Stimulated activated CD8-positive, alpha-beta memory T cell treated with anti-CD3 and anti-CD28 coated beads, Interleukin-4, amount 100 ng/mL, for 24 hours (primary cell): ENCODE results near the gene ANKRD44.
"Not testable (repeated sequence)": the region's sequence is repeated elsewhere in the genome, so short reads cannot be mapped to it uniquely, and the experiment has no call there.

Experiments used
- DNase-seq: peaks from one replicate; pipeline ENCODE4 v3.0.0-alpha.2; 2020; ENCODE audit warnings: low read depth

ANKRD44 gene

DNA sequence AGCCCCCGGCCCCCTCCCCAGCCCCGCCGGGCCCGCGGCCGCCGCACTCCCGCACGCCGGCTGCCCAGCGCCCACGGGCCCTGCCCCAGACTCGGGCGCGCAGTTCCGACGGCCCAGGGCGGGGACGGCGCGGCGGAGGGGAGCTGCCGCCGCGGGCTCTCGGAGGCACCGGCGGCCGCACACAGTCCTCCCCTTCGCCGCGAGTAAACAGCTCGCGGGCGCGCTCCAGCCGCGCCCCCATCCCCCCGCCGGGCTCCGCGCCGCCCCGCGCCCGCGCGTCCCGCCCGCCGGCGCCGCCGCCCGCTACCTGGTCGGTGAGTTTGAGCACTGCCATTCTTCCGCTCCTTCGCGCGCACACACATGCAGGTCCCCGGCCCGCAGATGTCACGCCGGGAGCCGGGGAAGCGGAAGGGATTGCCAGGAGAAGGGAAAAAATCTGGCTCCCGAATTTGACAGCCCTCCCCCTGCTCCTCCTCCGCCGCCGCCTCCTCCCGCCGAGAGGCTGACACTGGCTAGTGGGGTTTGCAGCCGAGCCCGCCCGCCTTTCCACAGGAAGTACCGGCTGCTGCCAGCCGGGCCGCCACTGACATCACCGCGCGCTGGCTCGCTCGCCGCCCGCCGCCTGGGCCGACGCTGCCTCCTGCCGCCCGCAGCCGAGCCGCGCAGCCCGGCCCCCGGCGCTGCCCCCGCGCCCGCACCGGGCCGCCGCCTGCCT, at the start of gene ANKRD44:
Gene ANKRD44, minus strand, starts transcription at position 510 of the 715 bp plus-strand sequence. Its CDS starts 176 bp downstream, at position 334.
- DNase-seq, result peak; percentile 86

DNA sequence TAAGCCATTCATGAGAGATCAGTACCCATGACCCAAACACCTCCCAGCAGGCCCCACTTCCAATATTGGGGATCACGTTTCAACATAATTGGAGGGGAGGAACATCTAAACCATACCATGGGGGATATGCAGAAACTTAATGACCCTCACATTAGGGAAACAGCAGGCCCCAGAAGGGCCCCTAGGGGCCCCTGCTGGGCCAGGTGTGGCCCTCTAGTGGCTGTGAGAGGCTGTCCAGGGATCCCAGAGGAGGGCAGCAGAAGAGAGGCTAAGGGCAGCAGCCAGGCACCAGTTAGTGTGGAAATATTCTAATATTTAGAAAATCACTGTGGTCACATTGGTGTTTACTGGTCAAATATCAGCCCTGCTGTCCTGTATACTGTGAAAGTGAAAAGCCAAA, 49.3 kb upstream of the ANKRD44 start:
- DNase-seq, result no peak

DNA sequence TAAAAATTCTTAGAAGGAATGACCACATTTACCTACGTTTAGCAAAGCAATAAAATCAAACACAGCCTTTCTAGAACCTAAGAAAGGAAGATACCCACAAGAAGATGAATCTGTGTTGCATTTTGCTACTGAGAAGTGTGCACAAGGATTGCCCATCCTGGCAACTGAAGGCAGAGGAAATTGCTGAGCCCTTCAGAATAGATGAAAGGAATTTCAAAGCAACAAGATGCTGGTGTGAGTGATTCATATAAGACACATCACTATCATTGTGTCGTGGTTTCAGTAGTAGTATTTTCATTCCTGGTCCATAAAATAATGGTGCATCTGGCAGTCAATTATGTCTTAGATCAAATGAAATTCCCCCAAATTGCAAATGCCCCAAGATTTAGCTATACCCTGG, 48.4 kb upstream of the ANKRD44 start:
- DNase-seq, result no peak

DNA sequence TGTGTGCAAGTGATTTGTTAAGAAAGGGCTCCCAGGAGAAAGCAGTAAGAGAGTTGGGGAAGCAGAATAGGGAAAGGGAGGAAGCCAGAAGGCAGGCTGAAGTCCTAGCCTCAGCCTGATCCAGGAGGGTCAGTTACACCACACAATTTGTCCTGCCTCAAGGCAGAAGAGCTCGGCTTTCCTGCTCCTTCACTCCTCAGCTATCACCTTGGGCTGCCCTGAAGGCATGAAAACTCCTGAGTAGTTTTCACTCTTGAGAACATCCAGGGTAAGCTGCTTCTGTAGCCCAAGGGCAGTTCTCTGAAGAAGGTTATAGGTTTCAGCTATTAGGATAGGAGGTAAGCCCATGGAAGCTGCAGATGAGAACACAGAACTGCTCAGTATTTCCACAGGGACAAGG, 47.4 kb upstream of the ANKRD44 start:
- no peak for DNase-seq

DNA sequence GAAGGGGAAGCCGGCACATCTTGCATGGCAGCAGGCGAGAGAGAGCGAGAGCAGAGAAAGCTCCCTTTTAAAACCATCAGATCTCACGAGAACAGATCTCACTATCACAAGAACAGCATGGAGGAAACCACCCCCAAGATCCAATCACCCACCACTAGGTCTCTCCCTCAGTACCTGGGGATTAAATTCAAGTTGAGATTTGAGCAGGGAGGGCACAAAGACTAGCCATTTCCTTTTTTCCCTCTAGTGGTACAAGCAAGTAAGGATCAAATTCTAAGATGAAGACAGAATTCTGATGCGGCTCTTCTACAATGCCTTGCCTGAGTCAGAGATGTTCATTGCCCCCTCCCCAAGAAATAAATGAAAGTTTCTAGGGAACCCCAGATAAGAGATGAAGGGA, 45.6 kb upstream of the ANKRD44 start:
- DNase-seq, result no peak

DNA sequence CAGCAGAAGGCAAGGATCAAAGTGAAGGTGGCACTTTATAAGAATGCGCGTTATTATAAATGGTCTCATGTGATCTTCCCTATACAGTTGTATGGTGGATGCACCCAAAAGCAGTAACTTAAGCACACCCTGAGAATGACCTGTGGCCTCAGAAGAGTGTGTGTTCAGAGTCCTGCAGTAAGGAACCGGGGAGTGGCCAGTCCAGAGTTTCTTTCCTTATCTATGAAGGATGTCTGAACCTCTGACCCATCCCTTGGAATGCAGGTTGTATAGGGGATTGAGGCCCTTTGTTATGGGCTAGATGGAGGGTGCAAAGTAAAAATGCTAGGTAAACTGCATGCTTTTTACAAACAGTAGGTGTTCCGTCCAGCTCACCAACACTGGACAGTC, 43.6 kb upstream of the ANKRD44 start:
- DNase-seq, result no peak

DNA sequence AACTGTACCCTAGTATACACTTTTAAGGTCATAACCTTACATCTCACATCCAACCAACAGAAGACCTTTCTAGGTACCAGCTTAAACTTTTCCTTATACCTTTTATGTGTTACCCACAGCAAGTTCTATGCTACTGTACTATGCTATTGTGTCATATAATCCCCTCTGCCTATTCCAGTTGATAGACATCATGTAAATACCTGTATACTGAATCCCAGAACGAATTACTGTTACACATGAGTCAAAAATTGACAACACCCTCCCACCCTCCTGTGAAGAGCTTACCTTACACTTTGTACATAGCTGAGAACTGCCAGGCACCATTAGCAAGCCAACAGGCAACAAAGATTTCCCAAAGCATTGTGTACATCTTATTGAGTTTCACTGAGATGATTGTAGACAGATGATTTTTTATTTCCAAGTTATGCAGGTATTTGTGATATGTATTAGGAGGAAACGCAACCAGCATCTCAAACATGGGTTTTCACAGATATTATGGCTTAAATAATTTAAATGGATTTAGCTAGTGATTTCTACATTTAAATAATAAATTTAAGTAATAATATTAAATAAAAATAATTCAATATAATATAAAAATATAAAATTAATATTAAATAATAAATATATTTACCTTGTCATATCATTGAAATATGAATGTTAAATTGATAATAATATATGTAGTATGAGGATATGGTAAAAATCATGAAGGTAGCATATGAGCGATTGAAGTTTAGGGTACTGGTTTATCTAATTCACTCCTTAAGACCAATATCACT, 43.0 kb upstream of the ANKRD44 start:
- DNase-seq, result no peak

DNA sequence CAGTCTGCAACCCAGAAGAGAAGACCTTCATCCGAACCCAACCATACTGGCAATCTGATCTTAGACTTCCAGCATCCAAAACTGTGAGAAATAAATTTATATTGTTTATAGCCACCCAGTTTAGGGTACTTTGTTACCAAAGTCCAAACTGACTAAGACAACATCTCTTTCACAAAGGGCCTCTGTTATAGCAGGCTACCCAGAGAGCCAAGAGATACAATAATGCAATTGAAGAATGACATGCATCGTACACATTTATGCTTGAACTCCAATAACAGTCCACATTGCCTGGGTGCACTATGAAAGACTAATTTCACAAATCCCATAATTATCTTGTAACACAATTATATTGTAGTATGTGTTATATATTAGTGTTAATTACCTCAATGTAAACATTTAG, 39.1 kb upstream of the ANKRD44 start:
- no peak for DNase-seq

DNA sequence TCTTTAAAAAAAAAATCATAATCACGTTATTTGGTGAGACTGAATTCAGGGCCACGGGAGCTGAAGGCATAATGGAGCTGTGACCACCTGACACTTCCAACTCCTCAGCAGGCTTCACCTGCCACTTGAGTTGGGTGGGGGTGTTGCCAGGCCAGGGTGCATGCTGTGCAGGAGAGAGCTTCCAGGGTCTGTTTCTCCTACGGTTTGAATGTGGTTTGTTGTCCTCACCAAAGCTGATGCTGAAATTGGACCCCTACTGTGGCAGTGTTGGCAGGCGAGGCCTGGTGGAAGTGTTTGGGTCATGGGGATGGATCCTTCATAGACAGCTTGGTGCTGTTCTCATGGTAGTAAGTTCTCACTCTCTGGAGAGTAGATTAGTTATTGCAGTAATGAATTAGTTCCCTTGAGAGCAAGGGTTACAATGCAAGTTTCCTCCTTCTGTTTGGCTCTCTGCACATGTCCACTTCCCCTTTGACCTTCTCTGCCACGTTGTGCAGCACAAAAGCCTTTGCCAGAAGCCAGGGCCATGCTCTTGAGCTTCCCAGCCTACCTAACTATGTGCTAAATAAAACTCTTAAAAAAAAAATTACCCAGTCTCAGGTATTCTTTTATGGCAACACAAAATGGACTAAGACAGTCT, 38.3 kb upstream of the ANKRD44 start:
- no peak for DNase-seq

DNA sequence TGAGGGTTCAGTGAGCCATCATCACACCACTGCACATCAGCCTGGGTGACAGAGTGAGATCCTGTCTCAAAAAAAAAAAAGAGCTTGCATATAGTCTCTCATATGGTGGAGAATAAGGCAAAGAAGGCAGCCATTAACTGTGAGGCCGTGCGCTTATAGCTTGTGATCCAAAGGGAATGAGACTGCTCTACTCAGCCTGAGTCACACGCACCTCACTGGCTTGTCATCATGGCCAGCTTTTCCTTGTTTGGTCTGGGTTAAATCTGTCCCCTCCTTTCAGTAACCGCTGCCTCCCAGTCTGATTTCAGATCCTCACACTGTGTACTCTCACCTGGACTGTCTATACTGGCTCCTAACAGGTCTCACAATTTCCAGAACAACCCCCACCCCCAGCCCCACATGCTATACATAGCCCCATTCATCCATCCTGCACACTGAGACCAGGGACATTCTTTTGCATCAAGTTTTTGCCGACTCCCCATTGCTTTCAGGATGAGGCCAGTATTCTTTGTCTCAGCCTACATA, 35.3 kb upstream of the ANKRD44 start:
- no peak for DNase-seq

DNA sequence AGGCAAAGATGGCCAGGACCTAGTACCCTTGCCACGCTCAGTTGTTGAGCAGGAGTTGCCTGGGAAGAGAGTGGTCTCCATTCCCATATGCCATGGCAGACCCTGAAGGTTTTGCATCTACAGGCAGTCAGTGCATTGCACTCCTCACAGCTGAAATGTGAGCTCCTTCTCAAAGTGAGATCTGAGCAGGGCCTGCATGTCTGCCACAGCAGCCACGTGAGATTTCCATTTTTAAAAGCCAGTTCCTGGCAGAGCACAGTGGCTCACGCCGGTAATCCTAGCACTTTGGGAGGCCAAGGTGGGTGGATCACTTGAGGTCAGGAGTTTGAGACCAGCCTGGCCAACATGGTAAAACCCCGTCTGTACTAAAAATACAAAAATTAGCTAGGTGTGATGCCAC, 33.4 kb upstream of the ANKRD44 start:
- not testable (repeated sequence) for DNase-seq

DNA sequence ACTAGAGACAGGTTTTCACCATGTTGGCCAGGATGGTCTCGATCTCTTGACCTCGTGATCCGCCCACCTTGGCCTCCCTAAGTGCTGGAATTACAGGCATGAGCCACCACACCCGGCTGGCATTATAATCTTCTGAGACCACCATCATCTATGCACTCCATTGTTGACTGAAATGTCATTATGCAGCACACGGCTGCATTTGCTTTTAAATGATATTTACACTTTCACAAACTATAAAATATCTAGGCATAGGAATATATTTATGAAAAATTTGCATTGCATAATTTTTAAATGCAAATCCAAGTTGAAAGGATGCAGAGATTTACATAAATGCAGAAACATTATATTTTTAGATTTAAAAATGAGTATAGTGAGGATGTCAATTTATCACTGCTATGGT, 30.0 kb upstream of the ANKRD44 start:
- no peak for DNase-seq

DNA sequence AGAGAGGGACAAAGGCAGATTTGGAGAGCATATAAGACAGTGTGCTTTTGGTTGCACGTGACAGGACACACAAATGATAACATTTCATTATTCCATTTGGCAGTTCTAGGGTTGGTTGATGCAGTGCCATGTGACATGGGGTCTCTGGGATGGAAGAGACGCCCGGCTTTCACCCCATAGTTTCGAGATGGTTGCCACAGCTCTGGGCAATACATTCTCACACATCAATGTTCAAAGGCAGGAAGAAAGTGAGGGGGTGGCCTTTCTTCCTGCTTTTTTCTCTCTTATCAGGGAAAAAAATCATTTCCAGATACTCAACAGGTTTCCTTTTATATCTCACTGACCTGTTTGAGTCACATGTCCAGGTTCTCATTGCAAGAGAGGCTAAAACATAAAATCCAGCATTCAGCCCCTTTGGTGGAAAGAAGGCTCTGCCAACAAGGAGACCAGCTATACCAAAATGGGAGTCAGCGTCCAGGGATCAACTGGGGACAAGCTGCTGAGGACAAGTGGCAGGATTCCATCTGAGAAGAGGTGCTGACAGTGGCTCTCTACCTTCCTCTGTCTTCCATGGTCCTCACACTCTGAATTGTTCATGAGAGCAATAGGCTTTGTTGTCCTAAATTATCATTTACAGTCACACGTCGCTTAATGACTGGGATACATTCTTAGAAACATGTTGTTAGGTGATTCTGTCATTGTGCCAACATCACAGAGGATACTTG, 29.1 kb upstream of the ANKRD44 start:
- DNase-seq, result no peak

DNA sequence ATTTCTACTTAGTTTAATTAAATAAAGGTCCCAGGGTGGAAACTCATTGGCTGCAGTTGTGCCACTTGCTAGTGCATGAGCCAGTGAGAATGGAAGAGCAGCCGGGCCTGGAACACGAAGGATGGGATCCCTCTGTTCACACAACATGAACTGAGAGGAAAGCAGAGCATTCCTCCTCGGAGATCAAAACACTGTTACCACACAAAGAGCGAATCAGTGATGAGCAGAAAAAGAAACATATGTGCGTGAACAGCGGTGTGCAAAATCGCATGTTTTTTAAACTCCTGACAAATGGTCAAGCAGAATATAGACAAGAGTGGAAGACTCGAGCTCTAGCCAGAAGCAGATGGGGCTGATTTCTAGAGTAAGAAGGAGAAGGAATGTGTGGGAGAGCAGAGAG, 28.4 kb upstream of the ANKRD44 start:
- DNase-seq, result no peak

DNA sequence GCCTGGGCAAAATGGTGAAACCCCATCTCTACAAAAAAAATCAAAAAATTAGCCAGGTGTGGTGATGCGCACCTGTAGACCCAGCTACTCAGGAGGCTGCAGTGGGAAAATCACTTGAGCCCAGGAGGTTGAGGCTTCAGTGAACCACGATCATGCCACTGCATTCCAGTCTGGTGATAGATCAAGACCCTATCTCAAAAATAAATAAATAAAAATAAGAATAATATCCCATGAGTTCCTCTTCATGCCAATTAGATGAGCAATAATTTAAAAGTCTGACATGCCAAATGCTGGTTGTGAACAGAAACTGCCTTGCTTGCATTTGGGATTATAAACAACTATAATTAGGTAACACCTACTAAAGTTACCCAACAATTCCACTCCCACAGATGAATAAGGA, 22.1 kb upstream of the ANKRD44 start:
- DNase-seq, result no peak

DNA sequence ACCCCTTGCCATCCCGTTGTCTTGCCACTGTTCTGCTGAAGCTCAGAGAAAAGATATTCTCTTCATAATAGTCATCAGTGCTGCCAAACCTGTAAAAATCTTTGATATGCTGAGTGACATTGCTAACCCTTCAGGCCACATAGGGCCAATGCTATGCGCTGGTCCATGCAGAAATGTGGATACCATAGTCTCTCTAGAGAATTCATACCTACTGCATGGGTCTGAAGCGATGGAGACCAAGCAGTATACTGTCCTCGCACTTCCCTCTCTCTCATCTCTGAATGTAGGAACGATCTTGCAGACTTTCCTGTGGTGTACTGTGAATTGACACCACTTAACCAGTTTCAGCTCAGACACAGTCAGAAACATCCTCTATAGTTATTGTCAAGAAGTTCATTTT, 17.9 kb upstream of the ANKRD44 start:
- no peak for DNase-seq

DNA sequence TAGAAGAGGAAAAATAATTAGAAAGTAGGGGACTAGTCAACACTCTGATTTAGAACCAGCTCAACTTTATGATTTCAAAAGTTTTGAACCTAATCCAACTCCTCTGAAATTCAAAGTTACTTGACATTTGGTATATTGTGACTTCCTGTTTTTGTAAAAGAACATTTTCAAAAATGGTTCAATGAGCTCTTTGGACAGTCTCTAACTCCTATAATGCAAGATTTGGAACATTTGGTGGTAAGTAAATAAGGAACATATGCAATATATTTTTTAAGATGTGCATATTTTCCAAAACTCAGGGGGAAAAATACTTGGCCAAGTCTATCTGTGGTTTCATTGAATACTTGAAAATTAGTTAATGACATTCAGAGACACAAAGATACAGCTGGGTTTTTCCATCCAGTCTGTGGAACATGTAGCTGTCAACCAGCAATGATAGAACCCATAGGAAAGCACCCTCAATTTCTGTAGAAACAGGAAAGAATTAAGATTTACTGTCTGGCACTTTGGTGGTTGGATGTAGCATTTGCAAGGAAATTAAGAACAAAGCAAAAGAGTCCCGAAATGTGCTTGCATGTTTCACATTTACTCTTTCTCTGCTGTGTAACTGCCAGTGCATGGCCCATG, 17.0 kb upstream of the ANKRD44 start:
- DNase-seq, result no peak

DNA sequence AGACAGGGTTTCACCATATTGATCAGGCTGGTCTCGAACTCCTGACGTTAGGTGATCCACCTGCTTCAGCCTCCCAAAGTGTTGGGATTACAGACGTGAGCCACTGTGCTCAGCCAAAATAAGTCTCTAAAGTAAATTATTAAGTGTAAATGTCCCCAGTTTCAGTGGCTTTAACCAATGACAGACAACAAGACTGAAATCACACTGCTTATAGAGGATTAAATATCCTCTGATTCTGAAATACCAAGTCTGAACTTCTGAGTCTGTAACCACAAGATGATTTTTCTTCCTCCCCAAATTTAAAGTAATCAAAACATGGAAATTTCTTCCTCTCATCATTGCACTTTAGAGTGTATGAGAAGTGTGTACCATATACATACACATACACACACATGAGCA, 16.5 kb upstream of the ANKRD44 start:
- no peak for DNase-seq

DNA sequence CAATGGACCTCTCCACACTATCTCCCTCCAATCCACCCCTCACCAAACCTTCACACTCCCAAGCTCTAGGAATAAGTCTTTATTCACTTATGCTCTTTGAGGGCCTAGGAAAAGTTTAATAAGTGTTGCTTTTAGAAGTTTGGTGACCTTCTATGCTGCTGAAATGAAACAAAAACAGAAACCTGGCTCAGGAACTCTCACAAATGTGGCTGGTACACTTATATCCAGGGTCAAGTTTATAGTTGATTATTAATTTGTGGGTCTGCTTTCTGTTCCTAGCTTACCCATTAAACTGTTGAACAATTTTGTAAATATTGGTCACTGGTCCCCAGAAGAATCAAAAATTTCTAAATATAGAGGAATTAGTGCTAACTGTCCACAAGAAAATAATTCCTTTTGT, 14.2 kb upstream of the ANKRD44 start:
- no peak for DNase-seq

DNA sequence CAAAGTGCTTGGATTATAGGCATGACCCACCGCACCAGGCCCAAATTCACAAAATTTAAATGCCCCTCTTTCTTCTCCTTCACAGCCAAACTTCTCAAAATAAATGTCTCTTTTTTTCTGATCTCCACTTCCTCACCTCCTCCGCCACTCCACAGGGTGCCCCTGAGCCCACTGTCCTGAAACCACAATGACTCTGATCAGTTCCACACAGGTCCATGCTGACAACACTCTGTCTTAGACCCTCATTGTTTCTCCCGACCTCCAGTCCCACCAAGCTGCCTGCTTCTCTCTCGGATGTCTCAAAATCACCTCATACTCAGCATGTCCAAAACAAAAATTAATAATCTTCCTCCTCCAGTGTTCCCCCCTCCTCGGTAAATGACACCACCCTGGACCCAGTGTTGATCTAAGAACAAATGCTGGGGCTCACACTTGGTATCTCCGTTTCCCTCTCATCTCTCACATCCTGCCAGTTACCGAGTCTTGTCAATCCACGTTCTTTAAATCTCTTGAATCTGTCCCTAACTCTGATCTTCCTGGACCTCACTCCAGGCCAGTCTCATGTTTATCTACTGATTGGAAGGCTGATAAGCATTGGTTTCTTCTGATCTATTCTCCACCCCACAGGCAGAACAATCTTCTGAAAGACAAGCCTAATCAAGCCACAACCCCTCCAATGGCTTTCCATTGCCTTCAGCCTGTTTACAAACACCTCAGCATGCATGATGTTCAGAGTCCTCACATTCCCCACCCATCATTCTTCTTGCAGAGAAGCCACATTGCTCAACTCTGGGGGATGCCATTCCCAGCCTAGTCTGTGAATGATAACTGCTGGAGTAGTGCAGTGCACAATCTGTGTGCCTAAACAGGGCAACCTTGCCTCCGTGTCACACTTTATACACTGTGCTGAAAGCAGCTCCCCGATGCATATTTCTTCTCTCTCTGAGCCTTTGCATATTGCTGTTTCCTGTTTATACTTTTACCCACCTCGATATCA, 12.4 kb upstream of the ANKRD44 start:
- no peak for DNase-seq

DNA sequence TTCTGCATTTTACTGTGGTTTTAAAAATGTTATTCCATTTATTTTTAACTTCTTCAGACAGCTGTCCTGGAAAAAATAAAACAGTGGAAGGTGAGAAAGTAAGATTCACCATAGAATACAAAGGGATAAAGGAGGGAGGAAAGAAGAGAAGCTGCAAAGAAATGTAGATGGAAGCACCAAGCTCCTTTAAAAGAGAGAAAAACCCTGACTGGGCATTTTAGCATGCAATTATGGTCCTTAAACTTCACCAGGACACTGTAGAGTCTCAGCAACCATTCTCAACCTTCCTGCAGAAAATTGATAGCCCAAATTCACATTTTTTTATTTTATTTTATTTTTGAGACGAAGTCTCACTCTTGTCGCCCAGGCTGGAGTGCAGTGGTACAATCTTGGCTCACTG, 11.6 kb upstream of the ANKRD44 start:
- no peak for DNase-seq
